GM12864 (cell line): ENCODE results near the gene VSNL1.

ENCODE experiments used
- DNase-seq: peaks from one replicate; pipeline ENCODE4 v3.0.0-alpha.2; 2011; ENCODE audit warnings: low read depth
- H3K4me3 ChIP-seq: 2 replicates; pipeline ENCODE4 v1.5.1; 2011; ENCODE audit warnings: mild to moderate bottlenecking, low read depth, low read length, control low read depth
- TF ChIP-seq, protein P1 (sequence below): IDR thresholded peaks from 2 replicates; pipeline ENCODE4 v1.5.1; 2011; ENCODE audit warnings: low read depth, mild to moderate bottlenecking, moderate library complexity, low read length, control low read depth, inconsistent platforms; ENCODE audit errors: missing control alignments

VSNL1 gene

DNA sequence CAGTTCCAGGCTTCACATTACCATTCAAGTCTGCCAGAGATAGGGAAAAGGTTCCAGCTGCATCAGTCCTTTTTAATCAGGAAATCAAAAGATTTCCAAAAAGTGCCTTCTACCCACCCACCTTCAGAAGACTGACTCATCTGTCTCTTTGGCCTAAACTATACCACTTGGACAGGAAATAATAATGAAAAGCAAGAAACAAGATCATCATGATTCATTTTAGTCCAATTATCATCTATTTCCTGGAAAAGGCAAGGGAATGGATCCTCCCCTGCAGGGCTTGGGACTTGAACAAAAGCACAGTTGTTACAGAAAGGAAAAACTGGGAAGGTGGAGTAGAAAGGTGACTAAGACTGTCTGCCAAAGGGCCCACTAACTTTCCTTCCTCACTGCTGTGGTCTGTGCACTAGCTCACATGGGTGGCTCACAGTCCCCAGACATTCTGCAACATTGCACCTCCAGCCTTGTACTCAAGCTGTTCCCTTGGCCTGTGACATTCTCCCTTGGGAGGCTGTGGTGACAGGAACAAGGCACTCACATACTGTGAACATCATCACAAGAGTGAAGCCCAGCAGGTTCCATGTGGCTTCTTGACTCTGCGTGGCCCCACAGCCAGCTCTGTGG lies 75.3 kb downstream of the VSNL1 start:
- H3K4me3 ChIP-seq, result no peak overlapping the region
- no peak for DNase-seq
- TF ChIP-seq, protein P1, sequence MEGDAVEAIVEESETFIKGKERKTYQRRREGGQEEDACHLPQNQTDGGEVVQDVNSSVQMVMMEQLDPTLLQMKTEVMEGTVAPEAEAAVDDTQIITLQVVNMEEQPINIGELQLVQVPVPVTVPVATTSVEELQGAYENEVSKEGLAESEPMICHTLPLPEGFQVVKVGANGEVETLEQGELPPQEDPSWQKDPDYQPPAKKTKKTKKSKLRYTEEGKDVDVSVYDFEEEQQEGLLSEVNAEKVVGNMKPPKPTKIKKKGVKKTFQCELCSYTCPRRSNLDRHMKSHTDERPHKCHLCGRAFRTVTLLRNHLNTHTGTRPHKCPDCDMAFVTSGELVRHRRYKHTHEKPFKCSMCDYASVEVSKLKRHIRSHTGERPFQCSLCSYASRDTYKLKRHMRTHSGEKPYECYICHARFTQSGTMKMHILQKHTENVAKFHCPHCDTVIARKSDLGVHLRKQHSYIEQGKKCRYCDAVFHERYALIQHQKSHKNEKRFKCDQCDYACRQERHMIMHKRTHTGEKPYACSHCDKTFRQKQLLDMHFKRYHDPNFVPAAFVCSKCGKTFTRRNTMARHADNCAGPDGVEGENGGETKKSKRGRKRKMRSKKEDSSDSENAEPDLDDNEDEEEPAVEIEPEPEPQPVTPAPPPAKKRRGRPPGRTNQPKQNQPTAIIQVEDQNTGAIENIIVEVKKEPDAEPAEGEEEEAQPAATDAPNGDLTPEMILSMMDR, result no peak

DNA sequence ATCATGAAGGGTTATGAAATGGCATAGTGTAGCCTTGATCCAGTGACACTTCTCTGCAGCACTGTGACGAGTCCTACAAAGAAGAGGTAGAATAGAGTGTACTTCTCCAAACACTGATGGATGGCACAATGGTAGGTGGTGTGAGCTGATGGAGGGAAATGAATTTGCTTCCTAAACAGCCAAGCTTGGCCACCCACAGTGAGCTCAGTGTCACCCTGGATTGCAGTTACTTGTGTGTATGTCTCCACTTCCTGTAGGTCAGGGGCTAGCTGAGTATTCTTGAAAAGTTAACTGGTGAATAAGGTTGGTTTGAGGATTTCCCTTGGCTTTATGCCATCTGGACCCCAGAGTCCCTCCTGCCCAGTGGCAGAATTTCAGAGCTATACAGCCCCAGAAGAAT lies 75.9 kb downstream of the VSNL1 start:
- H3K4me3 ChIP-seq, result no peak overlapping the region
- DNase-seq, result no peak
- TF ChIP-seq, protein P1, result no peak

DNA sequence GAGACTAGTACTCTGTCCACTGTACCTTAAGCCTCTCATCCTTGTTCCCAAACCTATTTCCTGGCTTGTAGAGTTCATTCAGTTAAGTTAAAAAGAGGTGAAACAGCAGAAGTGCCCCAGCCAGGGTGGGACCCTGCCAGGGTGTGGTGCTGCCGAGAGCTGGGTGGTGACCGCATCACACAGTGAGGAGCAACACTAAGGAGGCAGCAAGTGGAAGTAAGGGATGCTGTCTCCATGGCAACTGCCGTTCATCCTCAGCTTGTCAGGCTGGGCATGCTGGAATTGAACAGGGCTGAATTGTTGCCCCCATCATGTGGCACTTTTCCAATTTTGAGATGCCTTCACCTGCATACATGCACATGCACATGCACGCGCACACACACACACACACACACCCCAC lies 77.0 kb downstream of the VSNL1 start:
- TF ChIP-seq, protein P1, result no peak
- DNase-seq, result no peak

DNA sequence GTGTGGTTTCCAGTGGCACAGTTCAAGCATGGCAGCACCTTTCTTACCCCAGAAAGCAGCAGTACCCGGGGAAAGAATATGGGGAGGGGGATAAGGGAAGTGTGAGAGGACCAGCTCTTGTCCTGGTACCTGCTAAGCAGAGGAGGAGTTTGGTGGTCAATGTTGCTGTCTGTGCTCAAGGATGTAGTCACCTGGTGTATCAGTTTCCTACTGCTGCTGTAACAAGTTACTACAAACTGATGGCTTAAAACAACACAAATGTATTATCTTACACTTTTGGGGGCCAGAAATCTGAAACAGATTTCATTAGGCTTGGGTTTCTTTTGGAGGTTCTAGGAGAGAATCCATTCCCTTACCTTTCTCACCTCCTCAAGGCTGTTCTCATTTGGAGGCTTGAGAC lies 77.5 kb downstream of the VSNL1 start:
- no peak overlapping the region for H3K4me3 ChIP-seq
- TF ChIP-seq, protein P1, result no peak
- no peak for DNase-seq

More for the DNA sequence above, 77.0 kb downstream of the VSNL1 start:
- H3K4me3 ChIP-seq, result no peak overlapping the region

DNA sequence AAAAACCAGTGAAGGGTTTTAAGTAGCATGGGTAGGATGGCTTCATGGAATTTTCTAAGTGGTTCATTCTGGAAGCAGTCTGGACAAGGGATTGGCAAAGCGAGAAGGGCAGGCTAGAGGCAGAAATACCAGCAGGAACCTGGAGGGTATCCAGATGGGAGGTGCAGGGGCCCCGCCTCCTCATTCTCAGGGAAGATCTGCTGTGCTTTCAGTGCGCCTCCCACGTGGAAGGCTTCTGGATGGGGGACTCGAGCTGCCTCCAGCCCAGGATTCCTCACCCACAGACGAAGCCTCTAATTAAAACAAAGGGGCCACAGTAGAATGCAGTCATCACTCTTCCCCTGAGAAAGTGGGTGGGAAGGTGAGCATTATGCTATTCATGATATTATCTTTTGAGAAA lies 79.8 kb downstream of the VSNL1 start:
- TF ChIP-seq, protein P1, result no peak
- H3K4me3 ChIP-seq, result no peak overlapping the region
- DNase-seq, result no peak

DNA sequence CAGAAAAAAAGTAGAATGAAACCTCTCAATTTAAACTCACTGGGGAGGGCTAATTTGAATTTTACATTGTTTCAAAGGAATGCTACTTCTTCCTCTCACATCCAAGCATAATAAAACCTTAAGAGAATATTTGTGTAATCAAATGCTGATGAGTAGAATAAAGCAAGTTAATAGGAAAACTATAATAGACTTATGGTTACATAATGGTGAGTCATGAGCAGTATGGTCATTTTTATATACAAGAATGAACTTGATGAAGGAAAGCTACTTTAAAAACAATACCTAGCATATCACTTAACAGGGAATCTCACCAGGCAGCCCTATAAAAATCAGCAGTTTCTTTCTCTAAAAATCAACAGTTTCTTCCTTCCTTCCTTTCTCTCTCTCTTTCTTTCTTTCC lies 80.3 kb downstream of the VSNL1 start:
- no peak for DNase-seq
- TF ChIP-seq, protein P1, result no peak
- no peak overlapping the region for H3K4me3 ChIP-seq

DNA sequence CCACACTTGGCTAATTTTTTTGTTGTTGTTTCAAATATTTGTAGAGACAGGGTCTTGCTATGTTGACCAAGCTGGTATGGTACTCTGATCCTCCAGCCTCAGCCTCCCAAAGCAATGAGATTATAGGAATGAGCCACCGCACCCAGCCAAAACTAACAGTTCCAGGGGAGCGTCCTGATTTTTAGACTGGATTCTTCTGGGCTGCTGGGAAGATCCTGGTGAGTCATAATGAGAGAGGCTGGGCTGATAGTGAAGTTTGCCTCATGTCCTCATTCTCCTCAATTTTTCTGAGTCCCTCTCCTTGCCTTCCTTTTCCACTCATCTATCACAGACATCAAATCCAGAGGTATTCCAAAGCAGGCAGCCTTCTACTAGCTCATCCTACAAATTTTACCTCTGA lies 81.3 kb downstream of the VSNL1 start:
- TF ChIP-seq, protein P1, result no peak
- DNase-seq, result no peak

More for the DNA sequence above, 81.3 kb downstream of the VSNL1 start:
- H3K4me3 ChIP-seq, result no peak overlapping the region
